ENCODE results near the gene HSPG2. TPM values are rescaled to one million over a fixed set of nuclear protein-coding genes. Genes with fewer than 3 reads are reported as not detected.
"Not testable (repeated sequence)": the region's sequence is repeated elsewhere in the genome, so short reads cannot be mapped to it uniquely, and the experiment has no call there.

The HSPG2 gene
- total RNA-seq, 1 experiment from 2014 or later = 14.7 TPM

GRCh38 chr1:21912038-21912758 lies 24.9 kb downstream of the HSPG2 start:
- no peak for DNase-seq (ENCODE audit: low read depth)

- no peak for DNase-seq (ENCODE audit: low read depth)
These were observed 25.7 kb downstream of the HSPG2 start for GRCh38 chr1:21911205-21912001.

- DNase-seq (ENCODE audit: low read depth) = no peak
These were observed 26.4 kb downstream of the HSPG2 start for GRCh38 chr1:21910558-21911204.

GRCh38 chr1:21909787-21910503 lies 27.2 kb downstream of the HSPG2 start:
- DNase-seq (ENCODE audit: low read depth) = peak; percentile 63

- DNase-seq (ENCODE audit: low read depth) = no peak
These were observed 27.8 kb downstream of the HSPG2 start for GRCh38 chr1:21909286-21909759.

GRCh38 chr1:21907737-21908534 lies 29.2 kb downstream of the HSPG2 start:
- DNase-seq (ENCODE audit: low read depth) = not testable (repeated sequence)

GRCh38 chr1:21907079-21907418 lies 30.1 kb downstream of the HSPG2 start:
- DNase-seq (ENCODE audit: low read depth) = no peak

- DNase-seq (ENCODE audit: low read depth) = no peak
These were observed 30.7 kb downstream of the HSPG2 start for GRCh38 chr1:21906173-21907078.

GRCh38 chr1:21904704-21905520 lies 32.2 kb downstream of the HSPG2 start:
- DNase-seq (ENCODE audit: low read depth) = peak; percentile 93

- DNase-seq (ENCODE audit: low read depth) = no peak
These were observed 32.7 kb downstream of the HSPG2 start for GRCh38 chr1:21904454-21904703.

- DNase-seq (ENCODE audit: low read depth) = no peak
These were observed 33.3 kb downstream of the HSPG2 start for GRCh38 chr1:21903638-21904453.

GRCh38 chr1:21902026-21903012 lies 34.8 kb downstream of the HSPG2 start:
- DNase-seq (ENCODE audit: low read depth) = peak; percentile 28

- peak; percentile 37 for DNase-seq (ENCODE audit: low read depth)
These were observed 35.6 kb downstream of the HSPG2 start for GRCh38 chr1:21901473-21901847.

- DNase-seq (ENCODE audit: low read depth) = no peak
These were observed 36.2 kb downstream of the HSPG2 start for GRCh38 chr1:21900766-21901472.

- peak; percentile 17 for DNase-seq (ENCODE audit: low read depth)
These were observed 37.1 kb downstream of the HSPG2 start for GRCh38 chr1:21899987-21900386.

- no peak for DNase-seq (ENCODE audit: low read depth)
These were observed 37.8 kb downstream of the HSPG2 start for GRCh38 chr1:21899267-21899810.

All from Daoy (cell line).